HG03103 (cell line): ENCODE results near the gene TREML4.

ENCODE experiments used
- ATAC-seq: cut with Tn5 transposase; IDR thresholded peaks from one replicate; pipeline ENCODE4 v1.9.1; 2021; ENCODE audit warnings: low read depth; ENCODE audit not compliant: unreplicated experiment

Gene TREML4

GRCh38 chr6:41247882-41248705, 19.9 kb downstream of the TREML4 start:
- no peak for ATAC-seq

- no peak for ATAC-seq
These were observed 24.4 kb downstream of the TREML4 start for GRCh38 chr6:41252401-41253169.

DNA sequence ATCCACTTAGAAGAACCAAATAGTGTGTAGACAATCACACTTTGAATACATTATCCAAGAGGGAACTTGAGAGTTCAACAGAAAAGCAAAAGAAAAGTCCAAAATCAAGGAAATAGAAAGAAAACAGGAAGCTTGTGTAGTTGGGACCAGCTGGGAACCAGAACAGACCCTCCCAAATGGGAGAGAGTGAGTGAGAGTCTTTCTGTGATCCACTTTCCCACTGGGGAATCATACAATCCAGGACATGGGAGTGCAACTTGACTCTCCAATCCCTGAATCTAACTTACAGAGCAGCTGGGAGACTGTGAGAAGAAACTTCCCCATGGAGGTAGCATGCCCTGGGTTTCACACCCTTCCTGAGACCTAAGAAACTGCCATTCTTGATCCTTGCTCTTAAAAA, 27.0 kb downstream of the TREML4 start:
- ATAC-seq, result no peak

DNA sequence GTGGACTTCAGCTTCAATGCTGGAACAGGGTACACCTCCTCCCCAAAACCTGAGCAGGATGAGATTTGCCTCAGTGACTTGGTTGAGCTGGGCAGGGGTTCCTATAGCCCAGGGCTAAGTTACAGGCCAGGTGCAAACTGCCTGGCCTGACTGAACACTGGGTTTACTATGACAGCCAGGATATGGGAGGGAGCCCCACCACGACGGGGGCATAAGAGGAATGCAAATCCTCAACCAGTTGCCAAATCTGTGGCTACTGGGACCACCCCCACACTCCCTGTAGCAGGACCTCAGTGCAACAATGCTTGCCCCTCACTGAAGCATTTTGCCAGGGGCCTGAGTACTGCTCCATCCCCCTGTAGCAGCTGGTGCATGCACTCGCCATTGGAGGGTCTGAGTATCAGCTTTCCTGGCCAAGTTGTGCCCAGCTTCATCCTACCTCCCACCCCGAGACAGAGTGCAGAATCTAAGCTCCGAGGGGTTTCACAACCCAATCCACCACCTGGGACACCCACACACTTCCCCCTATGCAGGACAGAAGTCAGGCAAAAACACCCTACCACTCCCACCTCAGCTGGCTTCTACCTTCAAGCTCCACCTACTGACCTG, 27.6 kb downstream of the TREML4 start:
- ATAC-seq, result peak; percentile 28

DNA sequence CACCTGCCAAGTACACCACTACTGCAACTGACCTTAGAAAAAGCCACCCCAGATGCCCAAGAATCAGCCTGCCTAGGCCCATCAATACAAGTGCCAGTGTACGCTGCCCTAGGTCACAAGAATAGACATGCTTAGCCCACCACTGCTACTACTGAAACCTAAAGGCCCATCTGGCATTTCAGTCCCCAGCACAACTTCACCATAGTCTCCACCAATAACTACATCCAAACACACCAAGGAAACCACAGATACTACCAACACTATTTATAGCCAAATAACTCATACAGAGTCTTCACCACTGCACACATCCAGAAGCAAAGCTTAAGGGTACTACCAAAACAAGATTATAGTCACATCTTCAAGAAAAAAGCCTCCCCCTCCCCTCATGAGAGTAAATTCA, 28.2 kb downstream of the TREML4 start:
- ATAC-seq, result peak; percentile 85

GRCh38 chr6:41257369-41258195, 29.4 kb downstream of the TREML4 start:
- no peak for ATAC-seq

DNA sequence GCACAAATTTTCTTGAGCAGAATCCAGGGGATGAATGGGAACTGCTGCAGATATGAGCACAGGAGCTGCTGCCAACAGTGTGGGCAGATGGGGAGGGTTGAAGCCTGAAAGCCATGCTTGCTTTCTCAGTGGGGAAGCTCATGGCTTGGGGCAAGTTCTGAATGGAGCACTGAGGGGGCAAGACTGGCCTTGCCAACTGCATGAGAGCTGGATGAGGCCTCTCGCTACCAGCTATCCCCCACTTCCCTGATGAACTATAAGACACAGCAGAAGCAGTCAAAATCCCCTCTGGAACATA, 30.0 kb downstream of the TREML4 start:
- ATAC-seq, result no peak

DNA sequence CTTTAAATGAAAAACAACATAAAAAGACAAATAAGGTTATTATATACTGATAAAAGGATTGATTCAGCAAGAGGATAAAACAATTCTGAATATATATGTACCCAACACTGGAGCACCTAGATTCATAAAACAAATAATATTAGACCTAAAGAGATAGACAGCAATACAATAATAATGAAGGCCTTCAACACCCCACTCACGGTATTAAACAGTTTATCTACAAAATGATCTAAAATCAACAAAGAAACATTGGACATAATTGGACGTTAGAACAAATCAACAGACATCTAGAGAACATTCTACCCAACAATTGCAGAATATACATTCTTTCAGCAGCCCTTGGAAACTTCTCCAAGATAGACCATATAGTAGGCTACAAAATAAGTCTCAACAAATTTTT, 34.3 kb downstream of the TREML4 start:
- no peak for ATAC-seq

GRCh38 chr6:41263267-41263666, 35.1 kb downstream of the TREML4 start:
- ATAC-seq, result no peak

DNA sequence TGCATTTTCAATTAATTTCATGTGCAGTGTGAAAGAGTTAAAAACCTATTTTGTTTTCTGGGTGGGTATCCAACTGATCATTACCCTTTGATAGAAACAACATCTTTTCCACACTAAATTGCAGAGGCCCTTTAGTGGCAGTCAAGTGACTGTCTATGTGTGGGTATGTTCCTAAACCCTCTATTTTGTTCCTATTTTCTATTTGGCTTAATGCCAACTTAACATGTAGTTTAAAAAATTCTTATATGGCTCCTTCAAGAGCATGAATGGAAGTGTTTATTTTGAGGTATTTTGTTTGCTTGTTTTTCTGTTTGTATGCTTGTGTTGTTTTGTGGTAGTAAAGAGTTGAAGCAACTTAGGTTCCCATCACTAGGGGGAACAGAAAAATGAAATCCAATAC, 38.4 kb downstream of the TREML4 start:
- no peak for ATAC-seq

GRCh38 chr6:41268478-41268877, 40.3 kb downstream of the TREML4 start:
- no peak for ATAC-seq

DNA sequence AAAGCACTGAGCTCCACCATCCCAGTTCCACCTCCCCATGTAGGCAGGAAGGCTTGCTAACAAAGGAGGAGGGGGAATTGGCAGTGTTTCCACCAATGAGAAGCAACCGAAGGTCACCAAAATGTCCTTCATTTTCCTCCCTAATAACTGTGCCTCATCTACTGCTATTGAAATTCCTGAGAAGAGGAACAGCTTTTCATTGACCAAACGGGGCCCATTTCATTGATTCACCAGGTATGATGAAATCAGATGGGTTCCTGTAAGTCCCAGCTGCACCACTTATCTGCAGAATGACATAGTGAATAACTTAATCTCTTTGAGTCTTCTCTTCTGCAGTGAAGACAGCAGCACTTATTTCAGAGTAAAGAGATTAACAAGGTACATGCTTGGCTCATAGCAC, 41.0 kb downstream of the TREML4 start:
- ATAC-seq, result no peak

GRCh38 chr6:41269716-41270115, 41.6 kb downstream of the TREML4 start:
- no peak for ATAC-seq

- no peak for ATAC-seq
These were observed 43.8 kb downstream of the TREML4 start for GRCh38 chr6:41271901-41272395.

- no peak for ATAC-seq
These were observed 44.6 kb downstream of the TREML4 start for GRCh38 chr6:41272591-41273240.

GRCh38 chr6:41273714-41274113, 45.6 kb downstream of the TREML4 start:
- no peak for ATAC-seq

GRCh38 chr6:41274256-41274655, 46.1 kb downstream of the TREML4 start:
- ATAC-seq, result no peak

- no peak for ATAC-seq
These were observed 47.3 kb downstream of the TREML4 start for GRCh38 chr6:41275489-41275888.

DNA sequence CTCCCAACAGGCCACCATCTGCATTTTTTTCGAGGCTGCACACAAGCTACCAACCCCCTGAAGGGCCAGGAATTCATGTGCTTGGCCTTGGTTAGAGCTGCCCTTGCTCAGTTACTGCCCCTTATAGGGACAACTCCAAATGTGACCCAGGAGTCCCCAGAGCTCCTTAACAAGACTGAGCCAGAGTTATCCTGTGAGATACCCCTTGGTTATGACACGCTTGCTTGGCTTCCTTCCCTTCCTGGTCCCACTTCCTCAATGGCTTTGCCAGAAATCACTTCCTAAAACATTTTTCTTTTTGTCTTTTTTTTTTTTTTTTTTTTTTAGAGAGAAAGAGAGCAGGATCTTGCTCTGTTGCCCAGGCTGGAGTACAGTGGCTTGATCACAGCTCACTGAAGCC, 49.5 kb downstream of the TREML4 start:
- no peak for ATAC-seq

DNA sequence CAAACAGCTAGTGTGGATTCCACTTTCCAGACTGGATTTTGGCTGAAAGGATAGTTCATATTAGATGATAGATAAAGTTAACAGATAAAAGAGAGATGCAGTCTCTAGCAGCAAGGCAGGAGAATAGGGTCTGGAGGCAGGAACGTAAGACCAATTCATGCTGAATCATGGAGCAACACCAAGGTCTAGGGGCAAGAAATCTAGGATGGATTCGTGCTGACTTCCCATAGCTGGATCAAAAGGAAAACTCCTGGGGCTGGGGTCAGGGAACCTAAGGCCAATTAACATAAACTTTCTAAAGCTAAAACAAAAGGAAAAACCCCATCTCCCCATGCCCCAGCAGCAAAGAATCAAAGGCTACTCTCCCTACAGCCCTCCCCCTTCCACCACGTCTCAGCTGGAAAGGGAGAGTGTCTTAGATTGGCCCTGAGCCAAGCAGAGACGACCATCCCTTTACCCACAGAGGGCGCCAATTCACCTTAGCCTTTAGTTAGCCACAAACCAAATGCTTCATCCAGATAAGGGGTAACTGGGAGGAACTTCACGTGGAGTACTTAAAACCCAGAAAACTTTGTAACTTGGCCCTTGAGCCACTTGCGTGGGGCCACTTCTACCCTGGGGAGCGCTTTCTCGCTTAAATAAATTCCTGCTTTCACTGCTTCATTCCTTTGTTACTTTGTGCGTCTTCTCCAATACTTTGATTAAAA, 50.7 kb downstream of the TREML4 start:
- ATAC-seq, result no peak
